ENCODE measurements around the gene RAPGEF5.

The RAPGEF5 gene

DNA sequence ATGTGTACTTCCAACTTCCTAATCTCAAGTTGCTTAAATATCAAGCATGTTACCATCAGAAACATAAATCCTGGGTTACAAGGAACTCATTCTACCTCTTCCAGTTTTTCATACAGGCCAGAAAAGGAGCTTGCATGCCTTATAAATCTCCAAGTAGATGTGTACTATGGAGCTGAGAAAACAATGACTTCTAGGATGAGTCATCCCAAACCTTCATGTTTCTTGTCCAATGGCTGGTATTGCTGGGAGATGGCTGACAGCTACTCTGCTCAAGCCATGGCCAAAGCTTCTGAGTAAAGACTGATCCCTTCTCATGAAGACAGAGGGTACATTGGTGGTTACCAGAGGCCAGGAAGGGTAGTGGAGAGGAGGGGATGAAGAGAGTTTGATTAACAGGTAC is 8.6 kb downstream of the RAPGEF5 start:
- no peak for DNase-seq (ENCODE audit: low read depth)
- H3K4me3 ChIP-seq (ENCODE audit: low read length) = no peak overlapping the region
- TF ChIP-seq, protein P1, sequence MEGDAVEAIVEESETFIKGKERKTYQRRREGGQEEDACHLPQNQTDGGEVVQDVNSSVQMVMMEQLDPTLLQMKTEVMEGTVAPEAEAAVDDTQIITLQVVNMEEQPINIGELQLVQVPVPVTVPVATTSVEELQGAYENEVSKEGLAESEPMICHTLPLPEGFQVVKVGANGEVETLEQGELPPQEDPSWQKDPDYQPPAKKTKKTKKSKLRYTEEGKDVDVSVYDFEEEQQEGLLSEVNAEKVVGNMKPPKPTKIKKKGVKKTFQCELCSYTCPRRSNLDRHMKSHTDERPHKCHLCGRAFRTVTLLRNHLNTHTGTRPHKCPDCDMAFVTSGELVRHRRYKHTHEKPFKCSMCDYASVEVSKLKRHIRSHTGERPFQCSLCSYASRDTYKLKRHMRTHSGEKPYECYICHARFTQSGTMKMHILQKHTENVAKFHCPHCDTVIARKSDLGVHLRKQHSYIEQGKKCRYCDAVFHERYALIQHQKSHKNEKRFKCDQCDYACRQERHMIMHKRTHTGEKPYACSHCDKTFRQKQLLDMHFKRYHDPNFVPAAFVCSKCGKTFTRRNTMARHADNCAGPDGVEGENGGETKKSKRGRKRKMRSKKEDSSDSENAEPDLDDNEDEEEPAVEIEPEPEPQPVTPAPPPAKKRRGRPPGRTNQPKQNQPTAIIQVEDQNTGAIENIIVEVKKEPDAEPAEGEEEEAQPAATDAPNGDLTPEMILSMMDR (conservative IDR thresholded peaks at IDR 0.05; ENCODE audit: low read depth, low read length) = no peak

DNA sequence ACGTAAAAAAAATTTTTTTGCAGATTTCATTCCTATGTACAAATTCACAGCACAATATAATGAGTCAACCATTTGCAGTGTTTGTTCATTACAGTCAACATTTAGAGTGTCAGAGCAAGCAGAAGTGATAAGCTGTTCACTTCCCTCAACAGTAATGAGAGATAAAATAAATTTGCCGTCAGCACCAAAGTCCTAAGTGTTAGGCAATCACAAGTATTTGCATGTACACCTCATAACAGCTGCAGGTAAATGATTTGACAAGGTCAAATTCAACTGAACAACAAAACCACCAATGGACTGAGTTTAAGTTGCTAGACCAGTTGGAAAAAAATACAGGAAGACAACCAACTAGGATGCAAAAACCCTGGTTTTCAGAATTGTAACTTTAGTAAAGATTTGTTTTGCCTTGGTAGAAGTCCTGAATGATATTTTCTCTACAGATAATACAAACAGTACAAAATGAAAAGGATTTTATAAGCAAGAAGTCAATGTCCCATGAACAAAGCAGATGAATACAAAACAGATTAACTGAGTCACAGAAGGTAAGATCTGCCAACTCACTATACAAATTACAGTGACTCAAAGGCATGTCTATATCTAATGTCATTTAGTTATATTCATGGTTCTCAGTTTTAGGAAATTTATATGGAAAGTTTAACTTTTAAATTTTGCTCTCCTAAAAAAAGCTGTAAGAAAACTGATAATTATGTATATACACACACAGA is 10.4 kb downstream of the RAPGEF5 start:
- H3K4me3 ChIP-seq (ENCODE audit: low read length) = no peak overlapping the region
- TF ChIP-seq, protein P1 (conservative IDR thresholded peaks at IDR 0.05; ENCODE audit: low read depth, low read length) = no peak
- DNase-seq (ENCODE audit: low read depth) = no peak

DNA sequence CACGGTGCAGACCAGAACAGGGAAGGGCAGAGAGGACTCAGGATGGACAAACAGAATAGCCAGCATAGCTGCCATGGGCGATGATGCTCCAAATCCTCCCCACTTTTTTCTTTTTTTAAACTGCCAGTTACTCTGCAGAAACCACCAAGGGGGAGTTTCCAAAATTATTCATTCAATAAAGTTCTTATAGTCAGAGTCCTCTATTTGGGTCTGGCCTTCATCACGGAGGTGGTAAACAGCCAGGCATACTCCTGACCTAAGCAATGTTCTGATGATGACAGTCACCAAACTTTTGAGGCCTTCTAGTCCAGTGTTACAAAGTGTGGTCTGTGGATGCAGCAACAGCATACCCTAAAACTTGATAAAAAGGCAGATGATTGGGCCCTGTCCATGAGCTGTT is 12.3 kb downstream of the RAPGEF5 start:
- TF ChIP-seq, protein P1 (conservative IDR thresholded peaks at IDR 0.05; ENCODE audit: low read depth, low read length) = no peak
- no peak for DNase-seq (ENCODE audit: low read depth)

DNA sequence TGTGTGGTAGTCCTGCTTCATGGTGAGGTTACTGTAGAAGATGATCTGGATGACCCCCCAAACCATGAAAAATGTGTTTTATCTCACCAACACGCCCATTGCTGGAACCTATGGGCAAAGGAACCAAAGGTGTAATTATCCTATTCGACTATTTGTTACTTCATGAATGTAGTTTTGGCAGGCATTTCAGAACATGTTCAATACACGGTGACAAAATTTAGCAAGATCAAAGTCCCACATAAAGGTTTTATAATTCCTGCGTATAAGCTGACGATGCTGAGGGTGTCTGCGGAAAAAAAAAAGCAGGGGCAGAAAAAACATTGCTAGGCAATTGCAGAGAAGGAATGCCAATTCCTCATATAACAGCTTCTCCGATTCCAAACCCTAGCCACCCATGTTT is 13.3 kb downstream of the RAPGEF5 start:
- TF ChIP-seq, protein P1 (conservative IDR thresholded peaks at IDR 0.05; ENCODE audit: low read depth, low read length) = no peak
- H3K4me3 ChIP-seq (ENCODE audit: low read length) = no peak overlapping the region
- DNase-seq (ENCODE audit: low read depth) = no peak

More for the DNA sequence above, 12.3 kb downstream of the RAPGEF5 start:
- H3K4me3 ChIP-seq (ENCODE audit: low read length) = no peak overlapping the region

DNA sequence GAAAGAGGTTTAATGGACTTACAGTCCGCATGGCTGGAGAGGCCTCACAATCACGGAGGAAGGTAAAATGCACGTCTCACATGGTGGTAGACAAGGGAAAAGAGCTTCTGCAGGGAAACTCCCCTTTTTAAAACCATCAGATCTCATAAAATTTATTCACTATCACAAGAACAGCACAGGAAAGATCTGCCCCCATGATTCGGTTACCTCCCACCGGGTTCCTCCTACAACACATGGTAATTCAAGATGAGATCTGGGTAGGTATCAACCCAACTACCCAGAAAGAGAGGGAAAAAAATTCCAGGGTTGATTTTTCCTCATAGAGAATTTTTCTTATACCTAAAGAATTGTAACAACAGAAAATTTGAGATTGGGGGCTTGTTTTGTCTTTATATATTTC is 13.9 kb downstream of the RAPGEF5 start:
- no peak for DNase-seq (ENCODE audit: low read depth)
- TF ChIP-seq, protein P1 (conservative IDR thresholded peaks at IDR 0.05; ENCODE audit: low read depth, low read length) = no peak
- no peak overlapping the region for H3K4me3 ChIP-seq (ENCODE audit: low read length)

DNA sequence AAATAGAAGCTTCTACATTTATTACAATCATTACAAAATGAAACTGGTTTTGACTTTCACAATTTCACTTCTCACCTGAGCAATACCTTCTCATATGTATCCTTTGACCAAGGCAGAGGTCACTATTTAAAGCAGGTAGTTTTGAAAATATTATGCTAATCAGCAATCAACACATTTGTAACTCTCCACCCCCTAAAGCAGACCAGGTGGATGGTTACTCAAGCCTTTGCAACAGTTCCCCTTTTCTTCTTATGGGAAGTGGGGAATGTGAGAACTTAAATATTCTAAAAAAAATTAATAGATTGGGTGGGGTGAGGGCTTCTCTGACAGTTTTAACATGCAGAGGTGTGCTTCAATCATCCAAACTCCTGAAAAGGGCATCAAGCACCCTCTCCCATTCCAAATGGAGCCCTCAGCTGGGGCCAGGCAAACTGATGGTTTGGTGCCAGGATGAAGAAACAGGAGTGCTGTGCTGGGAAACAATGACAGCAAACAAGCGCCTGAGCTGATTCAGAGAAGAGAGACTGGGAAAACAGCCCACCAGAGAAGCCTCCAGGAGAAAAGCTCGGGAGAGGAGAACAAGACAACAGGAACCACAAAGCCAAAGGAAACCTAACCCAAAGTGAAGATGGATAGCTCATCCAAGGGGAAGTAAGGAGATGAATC is 17.1 kb downstream of the RAPGEF5 start:
- DNase-seq (ENCODE audit: low read depth) = no peak
- TF ChIP-seq, protein P1 (conservative IDR thresholded peaks at IDR 0.05; ENCODE audit: low read depth, low read length) = no peak

DNA sequence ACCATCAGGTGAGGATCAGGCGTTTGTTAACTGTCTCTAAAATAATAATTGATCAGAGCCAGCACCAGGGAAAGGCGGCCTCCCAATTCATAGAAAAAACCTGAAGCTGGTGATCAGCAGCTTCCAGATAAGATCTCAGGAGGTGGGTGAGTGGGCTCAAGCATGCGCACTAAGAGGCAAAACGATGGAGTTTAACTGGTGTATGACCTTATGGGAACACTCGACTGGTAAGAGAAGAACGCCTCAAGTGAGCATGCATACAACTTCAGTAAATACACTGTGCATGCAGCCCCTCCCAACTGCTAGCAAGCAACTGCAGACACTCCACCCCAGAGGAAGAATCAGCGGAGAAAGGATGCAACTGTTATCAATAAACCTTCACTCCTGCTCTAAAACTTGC is 18.1 kb downstream of the RAPGEF5 start:
- TF ChIP-seq, protein P1 (conservative IDR thresholded peaks at IDR 0.05; ENCODE audit: low read depth, low read length) = no peak
- no peak for DNase-seq (ENCODE audit: low read depth)
- H3K4me3 ChIP-seq (ENCODE audit: low read length) = no peak overlapping the region

More for the DNA sequence above, 17.1 kb downstream of the RAPGEF5 start:
- no peak overlapping the region for H3K4me3 ChIP-seq (ENCODE audit: low read length)

Data from retinal pigment epithelial cell (primary cell).